Kidney epithelial cell (primary cell): ENCODE results near the gene TFCP2L1. TPM values are rescaled to one million over a fixed set of nuclear protein-coding genes. Genes with fewer than 3 reads are reported as not detected.

Source experiments
- DNase-seq: peaks from one replicate; pipeline ENCODE4 v3.0.0-alpha.2; 2010; ENCODE audit warnings: low read depth
- H3K27me3 ChIP-seq: 2 replicates; pipeline ENCODE4 v1.6.0; 2011; ENCODE audit warnings: low read length; ENCODE audit not compliant: control insufficient read depth, insufficient read depth
- H3K36me3 ChIP-seq: 2 replicates; pipeline ENCODE4 v1.5.1; 2011; ENCODE audit warnings: low read length; ENCODE audit not compliant: control insufficient read depth, insufficient read depth
- H3K4me3 ChIP-seq: 2 replicates; pipeline ENCODE4 v1.5.1; 2011; ENCODE audit warnings: low read depth, mild to moderate bottlenecking, control low read depth, low read length
- total RNA-seq: library from RNA; depleted of rRNA; stranded (reverse); fragments of >200 nt; gene quantifications from 2 replicates; pipeline ENCODE4 v1.2.3, GENCODE V29; 2015
- TF ChIP-seq, protein P1 (sequence below): IDR thresholded peaks from 2 replicates; pipeline ENCODE4 v1.5.1; 2011; ENCODE audit warnings: mild to moderate bottlenecking, moderate library complexity, low read length, control low read depth, inconsistent platforms; ENCODE audit not compliant: insufficient read depth, poor library complexity, severe bottlenecking

Gene TFCP2L1
- total RNA-seq, 1 donor from 2014 or later, result 4.5 TPM

DNA sequence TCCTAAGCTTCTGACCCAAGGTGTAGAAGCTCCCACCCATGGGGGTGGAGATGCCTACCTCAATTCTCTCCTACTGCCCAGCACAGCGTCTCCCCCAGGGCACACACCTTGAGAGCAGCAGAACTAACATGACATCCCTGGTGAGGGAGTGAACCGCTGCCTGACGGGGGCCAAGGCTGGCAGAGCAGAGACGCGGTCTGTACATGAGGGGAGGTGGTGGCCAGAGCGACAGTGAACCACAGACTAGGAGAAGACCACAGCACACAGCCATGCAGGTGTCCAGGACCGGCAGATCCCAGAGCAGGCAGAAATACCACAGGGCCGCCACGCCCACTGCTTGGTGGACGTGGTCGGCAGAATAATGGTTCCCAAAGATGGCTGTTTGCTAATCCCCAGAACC lies 40.4 kb downstream of the TFCP2L1 start:
- no peaks in the 10 kb centered on the region for H3K27me3 ChIP-seq

DNA sequence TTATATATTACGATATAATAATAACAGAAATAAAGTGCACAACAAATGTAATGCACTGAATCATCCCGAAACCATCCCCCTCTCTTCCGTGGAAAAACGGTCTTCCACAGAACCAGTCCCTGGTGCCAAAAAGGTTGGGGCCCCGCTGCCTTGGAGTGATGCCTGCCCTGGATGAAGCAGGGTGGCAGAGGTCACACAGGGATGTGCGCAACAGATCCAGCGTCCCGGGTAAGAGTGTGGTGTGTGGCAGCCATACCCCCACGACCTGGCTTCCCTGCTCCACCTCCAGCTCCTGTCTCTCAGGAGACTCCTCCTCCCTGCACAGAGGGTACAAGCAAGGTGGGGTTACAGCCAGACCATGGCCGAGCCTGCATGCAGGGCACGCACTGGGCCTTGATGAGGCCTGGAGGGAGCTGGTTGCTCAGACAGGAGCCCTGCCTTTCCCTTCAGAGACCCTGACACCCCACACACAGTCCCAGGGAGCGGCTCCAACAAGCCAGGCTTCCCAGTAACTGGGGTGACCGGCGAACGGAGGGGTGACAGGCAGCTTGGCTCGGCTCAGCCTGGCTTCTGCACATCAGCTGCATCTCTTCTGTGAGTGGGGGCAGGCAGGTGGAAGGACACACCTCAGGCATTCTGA lies 41.1 kb downstream of the TFCP2L1 start:
- Histone ChIP-seq H3K27me3 (no peaks in the 10 kb centered on the region), H3K4me3 (no peak overlapping the region), H3K36me3 (no peaks in the 10 kb centered on the region)
- no peak for DNase-seq
- TF ChIP-seq, protein P1, sequence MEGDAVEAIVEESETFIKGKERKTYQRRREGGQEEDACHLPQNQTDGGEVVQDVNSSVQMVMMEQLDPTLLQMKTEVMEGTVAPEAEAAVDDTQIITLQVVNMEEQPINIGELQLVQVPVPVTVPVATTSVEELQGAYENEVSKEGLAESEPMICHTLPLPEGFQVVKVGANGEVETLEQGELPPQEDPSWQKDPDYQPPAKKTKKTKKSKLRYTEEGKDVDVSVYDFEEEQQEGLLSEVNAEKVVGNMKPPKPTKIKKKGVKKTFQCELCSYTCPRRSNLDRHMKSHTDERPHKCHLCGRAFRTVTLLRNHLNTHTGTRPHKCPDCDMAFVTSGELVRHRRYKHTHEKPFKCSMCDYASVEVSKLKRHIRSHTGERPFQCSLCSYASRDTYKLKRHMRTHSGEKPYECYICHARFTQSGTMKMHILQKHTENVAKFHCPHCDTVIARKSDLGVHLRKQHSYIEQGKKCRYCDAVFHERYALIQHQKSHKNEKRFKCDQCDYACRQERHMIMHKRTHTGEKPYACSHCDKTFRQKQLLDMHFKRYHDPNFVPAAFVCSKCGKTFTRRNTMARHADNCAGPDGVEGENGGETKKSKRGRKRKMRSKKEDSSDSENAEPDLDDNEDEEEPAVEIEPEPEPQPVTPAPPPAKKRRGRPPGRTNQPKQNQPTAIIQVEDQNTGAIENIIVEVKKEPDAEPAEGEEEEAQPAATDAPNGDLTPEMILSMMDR, result no peak

More for the DNA sequence above, 40.4 kb downstream of the TFCP2L1 start:
- TF ChIP-seq, protein P1, result no peak
- Histone ChIP-seq H3K36me3 (no peaks in the 10 kb centered on the region), H3K4me3 (no peak overlapping the region)
- DNase-seq, result no peak

DNA sequence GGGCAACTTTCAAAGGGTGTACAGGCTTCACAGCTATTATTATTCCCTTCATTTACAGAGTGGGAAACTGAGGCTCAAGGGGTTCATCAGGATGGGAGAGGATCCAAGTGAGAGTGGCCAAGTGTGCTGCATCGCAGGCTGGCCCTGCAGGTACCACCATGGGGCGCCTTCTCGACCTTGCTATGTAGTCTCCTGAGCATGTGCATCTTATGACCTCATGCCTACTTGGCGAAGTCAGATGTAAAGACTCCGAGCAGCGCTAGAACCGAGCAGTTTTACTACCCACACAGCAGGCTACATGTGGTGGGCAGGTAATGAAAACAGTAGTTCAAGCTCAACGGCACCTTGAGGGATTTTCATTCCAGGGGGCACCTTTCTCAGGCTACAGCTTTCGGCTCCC lies 42.0 kb downstream of the TFCP2L1 start:
- TF ChIP-seq, protein P1, result no peak
- Histone ChIP-seq H3K27me3 (no peaks in the 10 kb centered on the region), H3K36me3 (no peaks in the 10 kb centered on the region), H3K4me3 (no peak overlapping the region)
- DNase-seq, result no peak

DNA sequence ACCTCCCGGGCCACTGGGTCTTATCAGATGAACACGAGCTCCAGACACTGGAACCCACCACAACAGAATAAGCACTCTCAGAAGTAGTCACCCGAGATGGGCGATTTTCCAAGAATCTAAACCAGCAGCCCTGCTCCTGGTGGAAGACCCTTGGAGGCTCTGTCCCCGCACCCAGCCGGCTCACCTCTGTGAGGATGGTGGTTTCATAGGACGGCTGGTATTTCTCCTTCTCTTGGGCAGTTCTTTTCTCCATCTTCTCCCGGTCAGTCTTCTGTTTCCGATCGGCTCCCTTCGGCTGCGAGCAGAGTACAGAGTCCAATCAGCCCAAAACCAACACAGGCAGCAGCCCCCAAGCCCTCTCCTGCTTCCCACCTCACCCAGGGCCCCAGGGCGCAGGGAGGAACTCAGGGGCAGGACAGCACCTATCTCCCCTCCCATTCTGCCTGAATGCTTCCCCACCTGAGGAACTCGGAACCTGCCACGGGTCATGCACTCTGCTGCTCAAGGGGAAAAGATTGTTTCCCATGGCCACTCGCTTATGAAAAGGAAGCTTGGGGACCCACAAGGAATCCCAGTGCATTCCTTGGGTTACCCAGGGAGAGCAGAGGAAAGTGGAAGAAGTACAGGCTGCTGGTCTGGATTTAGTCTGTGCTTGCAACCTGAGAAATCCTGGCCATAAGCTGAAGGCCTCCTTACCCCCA lies 42.7 kb downstream of the TFCP2L1 start:
- no peak overlapping the region for H3K4me3 ChIP-seq
- no peaks in the 10 kb centered on the region for H3K36me3 ChIP-seq
- no peak for DNase-seq
- TF ChIP-seq, protein P1, result no peak
- no peaks in the 10 kb centered on the region for H3K27me3 ChIP-seq

DNA sequence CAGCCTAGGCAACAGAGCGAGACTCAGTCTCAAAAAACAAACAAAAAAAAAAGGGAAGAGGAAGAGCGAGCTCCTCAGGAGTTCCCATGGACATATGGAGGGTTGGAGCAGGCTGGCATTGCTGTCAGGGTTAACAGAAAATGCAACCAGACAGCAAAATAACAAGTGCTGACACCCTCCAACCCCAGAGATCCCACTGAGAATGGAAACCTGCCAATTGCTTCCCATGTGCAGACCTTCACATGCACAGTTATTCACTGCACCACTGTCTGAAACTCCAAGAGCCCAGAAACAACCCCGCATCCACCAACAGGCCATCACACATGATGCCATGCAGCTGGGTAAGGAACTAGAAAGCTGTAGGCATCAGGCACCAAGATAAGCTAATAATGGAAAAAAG lies 43.5 kb downstream of the TFCP2L1 start:
- H3K36me3 ChIP-seq, result no peaks in the 10 kb centered on the region
- no peak for DNase-seq
- H3K4me3 ChIP-seq, result no peak overlapping the region
- TF ChIP-seq, protein P1, result no peak
- H3K27me3 ChIP-seq, result no peaks in the 10 kb centered on the region
